WERI-Rb-1 (cell line): Measurements from ENCODE around the gene DYSF.

ENCODE experiments used
- DNase-seq: peaks from one replicate; pipeline ENCODE4 v3.0.0-alpha.2; 2020
- H3K27ac ChIP-seq: fragments of 250-450 bp; sonication (Bioruptor Pico); 2 replicates; pipeline ENCODE4 v1.5.1; 2020; ENCODE audit warnings: mild to moderate bottlenecking, moderate library complexity
- H3K27me3 ChIP-seq: fragments of 250-450 bp; sonication (Bioruptor Pico); 2 replicates; pipeline ENCODE4 v1.5.1; 2021; ENCODE audit warnings: mild to moderate bottlenecking, low read depth, moderate library complexity; ENCODE audit not compliant: insufficient read depth, severe bottlenecking
- H3K36me3 ChIP-seq: fragments of 250-450 bp; sonication (Bioruptor Pico); 2 replicates; pipeline ENCODE4 v1.5.1; 2020; ENCODE audit warnings: mild to moderate bottlenecking, moderate library complexity
- H3K4me3 ChIP-seq: 2 replicates; pipeline ENCODE4 v1.5.1; 2011; ENCODE audit warnings: low read depth, mild to moderate bottlenecking, control low read depth, low read length
- H3K9me3 ChIP-seq: fragments of 250-450 bp; sonication (Bioruptor Pico); 2 replicates; pipeline ENCODE4 v1.5.1; 2021; ENCODE audit warnings: mild to moderate bottlenecking, moderate library complexity; ENCODE audit not compliant: severe bottlenecking
- TF ChIP-seq, protein P1 (sequence below): IDR thresholded peaks from 2 replicates; pipeline ENCODE4 v1.5.1; 2011; ENCODE audit warnings: low read depth, mild to moderate bottlenecking, control low read depth, inconsistent platforms, low read length

The DYSF gene

DNA sequence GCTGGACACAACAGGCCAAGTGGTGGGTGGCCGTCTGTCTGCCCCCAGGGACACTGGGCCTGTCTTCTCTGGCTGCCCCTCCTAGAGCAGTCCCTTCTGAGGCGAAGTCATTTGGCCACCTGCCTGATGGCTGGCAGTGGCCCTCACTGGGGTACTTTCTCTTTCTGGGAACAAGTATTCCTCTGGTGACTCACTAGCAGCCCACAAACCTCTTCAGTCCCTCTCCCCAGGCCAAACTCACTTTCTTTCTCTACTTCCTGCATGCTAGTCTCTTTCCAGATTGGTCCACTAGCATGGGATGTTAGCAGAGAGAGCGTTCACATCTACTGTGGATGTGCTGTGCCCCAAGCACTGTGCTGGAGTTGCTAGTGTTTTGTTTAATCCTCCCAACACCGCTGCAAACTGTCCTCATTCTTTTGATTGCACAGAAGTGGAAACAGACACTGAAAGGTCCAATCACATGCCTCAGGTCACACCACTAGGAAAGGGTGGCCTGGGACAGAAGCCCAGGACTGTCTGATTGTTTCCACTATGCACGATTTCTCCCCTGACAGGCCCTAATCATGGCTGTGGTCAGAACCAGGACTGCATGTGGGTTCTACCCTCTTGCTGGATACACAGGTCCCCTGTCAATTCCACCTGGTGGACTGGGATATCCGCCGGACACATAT, 5.2 kb downstream of the DYSF start:
- no peaks in the 10 kb centered on the region for H3K36me3 ChIP-seq
- peaks cover 13% of the 10 kb centered on the region for H3K9me3 ChIP-seq
- no peaks in the 10 kb centered on the region for H3K27me3 ChIP-seq
- TF ChIP-seq, protein P1, sequence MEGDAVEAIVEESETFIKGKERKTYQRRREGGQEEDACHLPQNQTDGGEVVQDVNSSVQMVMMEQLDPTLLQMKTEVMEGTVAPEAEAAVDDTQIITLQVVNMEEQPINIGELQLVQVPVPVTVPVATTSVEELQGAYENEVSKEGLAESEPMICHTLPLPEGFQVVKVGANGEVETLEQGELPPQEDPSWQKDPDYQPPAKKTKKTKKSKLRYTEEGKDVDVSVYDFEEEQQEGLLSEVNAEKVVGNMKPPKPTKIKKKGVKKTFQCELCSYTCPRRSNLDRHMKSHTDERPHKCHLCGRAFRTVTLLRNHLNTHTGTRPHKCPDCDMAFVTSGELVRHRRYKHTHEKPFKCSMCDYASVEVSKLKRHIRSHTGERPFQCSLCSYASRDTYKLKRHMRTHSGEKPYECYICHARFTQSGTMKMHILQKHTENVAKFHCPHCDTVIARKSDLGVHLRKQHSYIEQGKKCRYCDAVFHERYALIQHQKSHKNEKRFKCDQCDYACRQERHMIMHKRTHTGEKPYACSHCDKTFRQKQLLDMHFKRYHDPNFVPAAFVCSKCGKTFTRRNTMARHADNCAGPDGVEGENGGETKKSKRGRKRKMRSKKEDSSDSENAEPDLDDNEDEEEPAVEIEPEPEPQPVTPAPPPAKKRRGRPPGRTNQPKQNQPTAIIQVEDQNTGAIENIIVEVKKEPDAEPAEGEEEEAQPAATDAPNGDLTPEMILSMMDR: no peak
- DNase-seq: no peak
- no peak overlapping the region for H3K4me3 ChIP-seq
- H3K27ac ChIP-seq: no peak overlapping the region

DNA sequence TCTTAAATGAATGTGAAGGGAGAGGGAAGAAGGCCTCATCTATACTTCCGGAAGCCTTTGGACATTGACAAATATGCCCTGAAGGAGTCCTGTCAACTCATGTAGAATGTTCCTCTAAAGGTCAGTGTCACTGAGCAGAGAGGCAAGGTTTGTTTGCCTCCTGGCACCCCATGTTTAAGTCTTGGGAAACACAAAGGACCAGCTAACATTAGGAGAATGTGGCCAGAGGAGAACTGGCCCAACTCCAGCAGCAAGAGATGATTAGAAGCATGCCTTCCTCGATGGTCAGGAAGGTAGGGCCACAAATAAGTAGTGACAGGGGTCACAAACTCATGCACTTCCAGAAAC, 5.7 kb downstream of the DYSF start:
- Histone ChIP-seq H3K27ac (no peak overlapping the region), H3K27me3 (no peaks in the 10 kb centered on the region), H3K36me3 (no peaks in the 10 kb centered on the region), H3K9me3 (peaks cover 18% of the 10 kb centered on the region), H3K4me3 (no peak overlapping the region)
- DNase-seq: no peak
- TF ChIP-seq, protein P1: no peak

DNA sequence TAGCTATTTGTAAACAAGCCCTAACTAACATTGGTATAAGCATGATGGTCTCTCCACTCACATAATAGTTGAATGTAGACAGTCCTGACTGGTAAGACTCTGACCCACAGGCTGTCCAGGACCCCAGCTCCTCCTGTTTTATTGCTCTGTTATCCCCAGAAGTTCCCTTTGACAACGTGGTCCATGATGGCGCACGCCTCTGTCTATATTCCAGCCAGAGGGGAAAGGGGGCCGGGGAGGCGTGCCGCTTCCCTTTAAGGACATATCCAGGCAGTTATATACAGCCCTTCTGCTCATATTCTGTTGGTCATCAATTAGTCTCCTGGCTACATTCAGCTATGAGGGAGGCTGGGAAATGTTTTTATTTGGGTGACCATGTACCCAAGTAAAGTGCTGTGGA, 6.7 kb downstream of the DYSF start:
- DNase-seq: no peak
- Histone ChIP-seq H3K9me3 (peaks cover 23% of the 10 kb centered on the region), H3K27me3 (no peaks in the 10 kb centered on the region), H3K4me3 (no peak overlapping the region), H3K27ac (peak overlapping the region; percentile 76), H3K36me3 (no peaks in the 10 kb centered on the region)
- TF ChIP-seq, protein P1: no peak

DNA sequence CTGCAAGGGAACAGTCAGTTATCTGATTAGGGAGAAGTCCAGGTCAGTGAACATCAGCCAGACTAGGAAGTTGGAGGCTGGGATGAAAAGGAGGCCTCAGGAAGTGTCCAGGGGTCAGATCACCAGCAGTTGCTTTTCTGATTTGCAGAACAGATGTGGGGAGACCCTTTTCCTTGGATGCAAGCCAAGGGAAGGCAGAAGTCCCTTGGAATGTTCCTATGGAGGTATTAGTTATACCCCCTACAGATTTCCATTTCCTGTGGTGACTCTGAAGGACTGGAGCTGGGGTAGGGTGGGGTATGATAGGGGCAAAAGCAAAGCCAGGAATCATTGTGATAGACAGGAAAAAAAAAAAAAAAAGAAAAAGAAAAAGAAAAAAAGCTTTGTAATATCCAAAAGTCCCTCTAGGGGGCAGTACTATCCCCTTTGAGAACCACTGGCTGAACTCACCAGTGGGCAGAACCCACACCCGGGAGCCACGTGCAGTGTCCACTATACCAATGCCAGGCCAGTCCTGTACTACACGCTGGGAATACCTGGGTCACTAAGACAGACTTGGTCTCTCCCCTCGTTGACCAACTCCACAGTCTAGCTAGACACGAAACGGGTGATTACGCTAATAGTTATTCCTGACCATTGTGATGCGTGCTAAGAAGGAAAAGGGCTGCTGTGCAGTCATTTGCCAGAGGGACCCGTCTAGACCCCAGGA, 7.4 kb downstream of the DYSF start:
- Histone ChIP-seq H3K27me3 (no peaks in the 10 kb centered on the region), H3K27ac (peak overlapping the region; percentile 76), H3K9me3 (peaks cover 23% of the 10 kb centered on the region), H3K36me3 (no peaks in the 10 kb centered on the region), H3K4me3 (peak overlapping the region; percentile 17)
- peak; percentile 54 for DNase-seq
- TF ChIP-seq, protein P1: peak; percentile 61

DNA sequence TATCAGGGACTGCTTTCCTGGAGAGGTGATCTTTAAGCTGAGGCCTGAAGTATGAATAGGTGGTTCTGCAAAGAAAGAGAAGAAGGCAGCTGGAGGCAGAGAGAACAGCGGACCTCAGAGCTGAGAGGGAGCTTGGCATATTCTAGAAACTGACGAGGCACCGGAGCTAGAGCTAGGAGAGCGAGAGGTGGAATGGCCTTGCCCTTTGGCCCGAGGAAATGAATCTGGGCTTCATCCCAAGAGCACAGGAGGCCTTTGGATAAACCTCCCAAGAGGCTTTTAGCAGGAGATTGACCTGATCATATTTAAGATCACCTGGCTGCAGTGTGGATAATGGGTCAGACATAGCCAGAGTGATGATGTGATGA, 7.9 kb downstream of the DYSF start:
- TF ChIP-seq, protein P1: no peak
- Histone ChIP-seq H3K4me3 (peak overlapping the region; percentile 17), H3K36me3 (no peaks in the 10 kb centered on the region), H3K27me3 (no peaks in the 10 kb centered on the region), H3K9me3 (peaks cover 23% of the 10 kb centered on the region), H3K27ac (peak overlapping the region; percentile 76)
- DNase-seq: no peak
